GM18873 (cell line): ENCODE data around the gene CLIC4.
"Not testable (repeated sequence)": the region's sequence is repeated elsewhere in the genome, so short reads cannot be mapped to it uniquely, and the experiment has no call there.

Source experiments
- ATAC-seq: cut with Tn5 transposase; IDR thresholded peaks from one replicate; pipeline ENCODE4 v1.9.1; 2021; ENCODE audit warnings: mild to moderate bottlenecking, moderate library complexity, moderate number of reproducible peaks; ENCODE audit not compliant: unreplicated experiment, low FRiP score

CLIC4 gene

DNA sequence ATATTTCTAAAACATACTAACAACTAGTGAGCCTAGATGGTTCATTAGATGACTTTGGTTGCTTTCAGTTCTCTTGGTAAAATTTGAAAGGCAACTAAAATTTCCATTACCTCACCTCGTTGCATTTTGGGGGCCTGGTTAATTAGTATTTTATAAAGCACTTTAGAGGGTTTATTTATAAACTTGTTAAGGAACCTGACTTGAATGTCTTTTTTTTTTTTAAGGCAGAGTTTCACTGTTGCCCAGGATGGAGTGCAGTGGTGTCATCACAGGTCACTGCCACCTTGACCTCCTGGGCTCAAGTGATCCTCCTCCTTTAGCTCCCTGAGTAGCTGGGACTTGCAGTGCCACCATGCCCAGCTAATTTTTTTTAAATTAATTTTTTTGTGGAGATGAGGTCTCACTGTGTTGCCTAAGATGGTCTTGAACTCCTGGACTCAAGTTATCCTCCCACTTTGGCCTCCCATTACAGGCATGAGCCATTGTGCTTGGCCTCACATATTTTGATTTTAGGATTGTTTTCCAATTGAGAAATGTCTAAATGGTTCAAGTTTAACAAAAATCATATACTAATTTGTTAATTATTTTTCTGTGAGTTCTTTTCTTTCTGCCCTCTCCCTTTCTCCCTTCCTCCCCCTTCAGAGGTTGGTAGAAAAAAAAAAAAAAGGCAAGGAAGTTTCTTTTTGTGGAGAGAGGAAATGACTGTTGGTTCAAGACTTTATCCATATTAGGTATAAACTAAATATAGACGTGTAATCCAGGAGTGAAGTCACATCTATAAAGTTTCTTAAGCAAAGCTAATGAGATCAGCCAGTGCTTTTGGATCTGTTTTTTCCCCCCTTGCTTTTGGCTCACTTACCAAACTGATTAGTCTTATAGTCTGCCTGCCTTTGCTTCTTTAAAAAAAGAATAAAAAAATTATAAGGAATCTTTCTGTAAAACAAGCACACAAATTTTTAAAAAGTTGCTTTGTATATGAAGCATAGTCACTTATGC is 24.7 kb downstream of the CLIC4 start:
- no peak for ATAC-seq

DNA sequence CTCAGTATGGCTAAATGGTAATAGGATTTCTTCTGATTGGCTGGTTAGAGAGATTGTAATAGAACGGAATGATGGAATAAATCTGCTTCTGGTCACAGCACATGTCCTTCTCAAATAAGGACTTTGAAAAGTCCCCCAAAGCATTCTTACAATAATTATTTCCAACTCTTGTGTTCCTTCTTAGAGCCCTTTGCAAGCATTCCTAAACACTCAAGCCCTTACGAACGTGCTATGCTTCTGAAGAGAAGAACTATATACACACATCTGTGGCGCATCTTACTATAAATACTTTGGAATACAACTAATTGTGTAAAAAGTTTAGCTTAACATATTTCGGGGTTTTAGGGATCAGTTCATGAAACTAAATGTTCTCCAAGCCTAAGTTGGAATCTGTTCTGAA is 25.6 kb downstream of the CLIC4 start:
- no peak for ATAC-seq

DNA sequence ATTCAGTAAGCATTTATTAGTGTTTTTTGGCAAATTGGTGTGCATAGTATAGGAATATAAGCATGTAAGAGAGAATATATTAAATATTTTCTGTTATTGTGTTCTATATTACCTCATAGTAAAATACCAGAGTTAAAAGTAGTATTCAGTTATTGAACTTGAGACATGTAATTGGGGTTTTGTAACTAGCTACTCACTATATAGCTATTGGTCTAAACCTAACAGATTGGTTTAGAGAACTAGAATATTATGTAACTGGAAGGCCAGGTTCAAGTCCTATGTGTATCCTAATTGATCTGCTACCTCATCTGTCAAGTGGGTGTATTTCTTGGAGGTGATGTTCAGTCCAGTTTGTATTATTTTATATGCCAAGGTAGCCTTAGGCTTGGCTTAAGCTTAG is 26.3 kb downstream of the CLIC4 start:
- no peak for ATAC-seq

DNA sequence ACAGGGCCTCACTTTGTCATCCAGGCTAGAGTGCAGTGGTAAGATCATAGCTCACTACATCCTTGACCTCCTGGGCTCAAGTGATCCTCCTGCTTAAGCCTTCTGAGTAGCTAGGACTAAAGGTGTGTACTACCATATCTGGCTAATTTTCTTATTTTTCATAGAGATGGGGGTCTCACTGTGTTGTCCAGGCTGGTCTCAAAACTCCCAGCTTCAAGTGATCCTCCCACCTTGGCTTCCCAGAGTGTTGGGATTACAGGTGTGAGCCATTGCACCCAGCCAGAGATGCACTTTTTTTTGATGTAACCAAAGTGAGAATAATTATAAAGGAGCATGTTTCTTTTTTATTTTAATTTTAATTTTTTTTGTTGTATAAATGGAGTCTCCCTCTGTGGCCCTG is 28.4 kb downstream of the CLIC4 start:
- ATAC-seq = no peak

DNA sequence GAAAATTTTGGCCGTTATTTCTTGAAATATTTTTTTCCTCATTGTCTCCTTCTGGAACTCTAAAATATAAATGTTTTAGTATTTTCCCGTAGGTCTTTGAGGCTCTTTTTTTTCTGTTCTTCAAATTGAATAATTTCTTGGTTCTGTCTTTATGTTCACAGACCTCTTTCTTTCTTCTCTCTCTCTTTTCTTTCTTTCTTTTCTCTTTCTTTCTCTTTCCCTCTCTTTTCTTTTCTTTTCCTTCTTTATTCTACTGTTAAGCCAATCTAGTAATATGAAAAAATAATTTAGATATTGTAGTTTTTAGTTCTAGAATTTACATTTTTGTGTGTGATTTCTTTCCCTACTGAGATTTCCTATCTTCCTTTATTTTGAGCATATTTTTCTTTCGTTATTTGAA is 30.1 kb downstream of the CLIC4 start:
- no peak for ATAC-seq

DNA sequence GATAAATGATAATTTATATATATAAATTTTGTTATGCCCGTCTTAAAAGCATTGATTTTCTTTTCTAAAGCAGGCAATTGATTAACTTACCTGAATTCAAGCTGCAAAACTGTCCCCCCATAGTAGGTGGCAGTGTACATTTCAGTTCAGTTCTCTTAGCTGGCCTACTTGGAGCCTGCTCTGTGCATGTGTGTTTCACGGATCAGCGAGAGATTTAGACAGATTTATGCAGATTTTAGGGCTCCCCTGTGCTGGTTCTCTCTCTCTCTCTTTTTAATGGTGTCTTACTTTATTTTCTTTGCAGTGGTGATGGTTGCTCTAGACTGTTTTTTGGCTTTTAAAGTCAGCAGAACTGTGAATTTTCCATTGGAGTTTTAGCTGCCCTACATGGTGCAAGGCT is 30.7 kb downstream of the CLIC4 start:
- ATAC-seq = no peak

DNA sequence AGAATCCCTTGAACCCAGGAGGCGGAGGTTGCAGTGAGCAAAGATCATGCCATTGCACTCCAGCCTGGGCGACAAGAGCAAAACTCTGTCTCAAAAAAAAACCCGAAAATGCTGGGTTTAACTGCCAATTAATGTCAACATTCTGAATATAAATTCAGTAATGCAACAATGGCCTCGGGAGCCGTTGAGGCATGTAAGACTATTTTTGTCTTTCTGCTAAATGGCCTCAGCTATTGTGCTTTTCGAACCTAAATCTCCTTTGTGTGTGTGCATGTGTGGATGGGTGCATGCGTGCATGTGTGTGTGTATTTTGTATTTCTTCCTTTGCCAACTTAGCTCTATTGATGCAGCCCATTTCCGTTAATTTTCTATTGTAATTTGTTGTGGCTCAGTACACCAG is 31.6 kb downstream of the CLIC4 start:
- no peak for ATAC-seq

DNA sequence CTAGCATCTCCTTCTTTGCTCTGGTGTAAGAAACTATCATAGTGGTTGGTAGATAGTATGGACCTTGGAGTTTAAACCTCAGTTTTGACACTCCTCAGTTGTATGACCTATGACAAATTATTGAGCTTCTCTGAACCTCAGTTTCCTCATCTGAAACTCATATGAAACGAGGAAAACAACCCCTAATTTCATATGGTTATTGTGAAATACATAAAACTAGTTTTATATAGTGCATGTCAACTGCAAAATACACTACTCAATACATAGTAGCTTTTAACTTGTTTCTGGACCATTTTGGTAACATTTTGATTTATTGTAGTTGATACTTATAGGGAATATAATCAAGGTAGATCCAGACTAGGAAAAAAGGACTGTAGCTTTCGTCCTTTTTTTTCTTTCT is 32.9 kb downstream of the CLIC4 start:
- no peak for ATAC-seq

DNA sequence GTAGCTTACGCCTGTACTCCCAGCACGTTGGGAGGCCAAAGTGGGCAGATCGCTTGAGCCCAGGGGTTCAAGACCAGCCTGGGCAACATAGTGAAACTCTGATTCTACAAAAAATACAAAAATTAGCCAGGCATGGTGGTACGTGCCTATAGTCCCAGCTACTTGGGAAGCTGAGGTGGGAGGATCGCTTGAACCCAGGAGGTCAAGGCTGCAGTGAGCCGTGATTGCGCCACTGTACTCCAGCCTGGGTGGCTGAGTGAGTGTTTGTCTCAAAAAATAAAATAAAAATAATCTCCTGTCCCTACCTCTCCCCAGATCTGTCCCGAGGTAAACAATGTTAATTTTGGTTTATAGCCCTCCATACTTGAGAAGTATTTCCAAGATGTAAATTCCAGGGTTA is 34.0 kb downstream of the CLIC4 start:
- ATAC-seq = not testable (repeated sequence)

DNA sequence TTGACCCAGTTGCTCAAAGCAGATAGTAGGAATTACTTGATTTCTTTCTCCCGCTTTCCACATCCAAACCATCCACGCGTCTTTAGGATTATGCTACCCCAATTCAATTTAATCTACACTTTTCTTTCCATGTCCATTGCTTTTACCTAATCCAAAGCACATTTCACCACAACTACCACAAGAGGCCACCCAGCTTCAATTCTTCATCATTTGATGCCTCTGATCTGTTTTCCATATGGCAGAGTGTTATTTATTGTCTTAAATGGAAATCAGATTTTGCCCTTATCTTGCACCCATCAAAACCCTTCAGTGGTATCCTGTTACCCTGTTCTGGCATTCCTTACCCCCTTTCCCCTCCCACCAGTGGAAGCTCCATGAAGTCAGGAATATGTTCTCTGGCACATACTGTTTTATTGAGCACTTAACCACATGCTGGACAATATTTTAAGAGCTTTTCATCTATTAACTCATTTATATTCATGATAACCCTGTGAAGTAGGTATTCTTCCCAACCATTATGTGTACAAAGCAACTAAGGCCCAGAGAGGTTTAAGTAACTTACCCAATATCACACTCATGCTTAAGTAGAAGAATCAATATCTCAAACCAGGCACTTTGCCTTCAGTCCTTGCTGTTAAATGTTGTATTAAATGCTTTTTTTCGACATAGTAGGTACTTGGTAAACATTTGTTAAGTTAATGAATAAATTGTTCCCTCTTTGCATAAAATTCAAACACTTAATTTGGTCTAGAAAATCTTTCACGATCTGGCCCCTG is 34.6 kb downstream of the CLIC4 start:
- ATAC-seq = no peak

DNA sequence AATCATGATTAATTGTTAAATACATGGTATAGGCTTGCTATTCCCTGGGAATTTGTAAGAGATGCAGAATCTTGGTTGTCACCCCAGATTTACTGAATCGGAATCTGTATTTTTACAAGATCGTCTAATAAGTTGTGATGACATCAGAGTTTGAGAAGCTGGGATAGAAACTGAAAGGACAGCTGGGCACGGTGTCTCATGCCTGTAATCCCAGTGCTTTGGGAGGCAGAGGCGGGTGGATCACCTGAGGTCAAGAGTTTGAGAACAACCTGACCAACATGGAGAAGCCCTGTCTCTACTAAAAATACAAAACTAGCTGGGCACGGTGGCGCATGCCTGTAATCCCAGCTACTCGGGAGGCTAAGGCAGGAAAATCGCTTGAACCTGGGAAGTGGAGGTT is 35.4 kb downstream of the CLIC4 start:
- not testable (repeated sequence) for ATAC-seq

DNA sequence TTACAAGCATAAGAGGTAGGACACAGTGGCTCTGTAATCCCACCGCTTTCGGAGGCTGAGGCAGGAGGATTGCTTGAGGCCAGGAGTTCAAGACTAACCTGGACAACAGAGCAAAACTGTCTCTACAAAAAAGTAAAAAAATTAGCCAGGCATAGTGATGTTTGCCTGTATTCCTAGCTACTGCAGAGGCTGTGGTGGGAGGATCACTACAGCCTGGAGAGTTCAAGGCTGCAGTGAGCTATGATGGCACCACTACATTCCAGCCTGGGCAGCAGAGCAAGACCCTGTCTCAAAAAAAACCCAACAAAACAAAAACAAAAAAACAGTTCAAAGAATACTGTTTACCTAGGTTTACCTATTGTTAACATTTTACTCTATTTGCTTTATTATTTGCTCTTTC is 37.4 kb downstream of the CLIC4 start:
- ATAC-seq = no peak

DNA sequence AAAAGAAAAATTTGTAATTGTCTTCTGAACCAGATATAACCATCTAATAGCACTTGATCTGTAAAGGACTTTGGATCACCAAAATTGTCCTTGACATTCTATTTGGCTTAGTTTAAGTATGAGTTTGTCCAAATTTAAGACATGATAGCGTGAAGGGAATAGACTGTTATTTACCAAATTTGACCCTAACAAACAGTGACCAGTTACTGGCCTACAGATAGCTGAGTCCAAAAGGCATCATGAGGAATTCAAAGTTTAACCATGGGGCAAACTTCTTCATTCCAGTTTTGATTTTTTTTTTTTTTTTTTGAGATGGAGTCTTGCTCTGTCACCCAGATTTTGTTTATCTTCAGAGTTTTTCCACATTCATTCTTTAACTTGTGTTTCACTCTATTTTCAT is 38.5 kb downstream of the CLIC4 start:
- ATAC-seq = no peak

DNA sequence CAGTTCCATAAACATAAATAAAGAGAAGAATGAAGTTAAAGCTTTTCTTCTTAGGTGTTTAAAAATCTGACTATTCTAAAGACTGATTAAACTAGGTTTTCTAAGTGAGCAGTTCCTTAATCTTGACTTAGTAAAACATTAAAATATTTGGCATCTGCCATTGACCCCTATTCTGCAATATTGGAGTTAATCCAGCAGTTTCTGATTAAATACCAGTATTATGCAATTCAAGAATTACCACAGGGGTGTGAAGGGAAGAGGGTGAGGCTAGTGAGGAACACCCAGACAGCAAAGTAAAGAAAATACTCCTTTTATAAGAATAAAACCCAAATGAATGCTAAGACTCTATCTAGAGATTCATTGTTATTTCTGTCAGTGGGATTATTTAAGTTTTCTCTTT is 40.9 kb downstream of the CLIC4 start:
- ATAC-seq = no peak

DNA sequence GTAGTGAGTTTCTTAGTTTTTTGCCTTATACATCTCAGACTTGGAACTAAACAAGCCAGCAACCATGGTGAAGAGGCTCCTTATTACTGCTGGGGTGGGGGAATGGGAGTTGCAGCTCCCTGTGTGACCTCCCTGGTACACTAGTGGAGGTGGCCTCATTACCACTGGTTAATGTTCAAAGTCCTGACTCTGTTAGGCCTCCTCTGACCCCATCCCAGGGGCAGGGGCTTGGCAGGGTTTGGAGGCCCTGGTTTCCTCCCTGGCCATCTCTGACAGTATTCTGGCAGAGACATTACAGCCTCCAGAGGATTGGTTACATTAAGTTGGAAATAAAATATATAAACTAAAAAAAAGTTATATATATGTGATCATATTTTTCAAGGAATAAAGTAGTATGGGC is 45.2 kb downstream of the CLIC4 start:
- no peak for ATAC-seq

DNA sequence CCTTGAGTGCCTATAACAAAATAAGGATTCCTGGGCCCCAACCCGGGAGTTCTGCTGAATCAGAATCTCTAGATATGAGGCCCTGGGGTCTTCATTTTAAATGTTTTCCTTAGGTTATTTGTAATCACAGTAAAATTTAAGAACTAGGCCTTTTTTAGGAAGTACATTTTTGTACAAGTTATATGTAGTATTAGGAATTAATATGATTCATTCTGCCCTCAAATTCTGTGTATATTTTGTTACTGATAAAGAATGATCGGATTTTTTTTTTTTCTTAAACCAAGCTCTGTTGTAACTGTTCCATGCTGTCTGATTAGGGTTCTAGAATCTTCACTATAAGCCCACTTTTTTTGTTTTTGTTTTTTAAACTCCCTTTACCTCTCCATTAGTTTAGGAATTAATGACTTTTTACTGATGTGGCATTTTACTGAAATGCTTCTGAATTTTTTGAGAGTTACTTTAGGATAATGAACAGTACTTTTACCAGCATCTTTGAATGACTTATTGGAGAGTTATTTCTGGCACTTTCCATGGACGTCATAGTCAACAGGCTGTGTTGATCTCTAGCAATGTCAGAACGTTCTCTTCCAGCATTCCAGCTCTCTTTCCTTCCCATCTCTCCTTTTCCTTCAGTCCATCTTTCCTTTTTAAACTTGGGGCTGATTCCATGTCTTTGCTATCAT is 48.3 kb downstream of the CLIC4 start:
- no peak for ATAC-seq

DNA sequence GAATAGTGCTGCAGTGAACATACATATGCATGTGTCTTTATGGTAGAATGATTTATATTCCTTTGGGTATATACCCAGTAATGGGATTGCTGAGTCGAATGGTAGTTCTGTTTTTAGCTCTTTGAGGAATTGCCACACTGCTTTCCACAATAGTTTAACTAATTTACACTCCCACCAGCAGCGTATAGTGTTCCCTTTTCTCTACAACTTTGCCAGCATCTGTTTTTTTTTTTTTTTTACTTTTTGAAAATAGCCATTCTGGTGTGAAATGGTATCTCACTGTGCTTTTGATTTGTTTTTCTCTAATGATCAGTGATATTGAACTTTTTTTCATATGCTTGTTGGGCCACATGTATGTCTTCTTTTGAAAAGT is 48.9 kb downstream of the CLIC4 start:
- not testable (repeated sequence) for ATAC-seq

DNA sequence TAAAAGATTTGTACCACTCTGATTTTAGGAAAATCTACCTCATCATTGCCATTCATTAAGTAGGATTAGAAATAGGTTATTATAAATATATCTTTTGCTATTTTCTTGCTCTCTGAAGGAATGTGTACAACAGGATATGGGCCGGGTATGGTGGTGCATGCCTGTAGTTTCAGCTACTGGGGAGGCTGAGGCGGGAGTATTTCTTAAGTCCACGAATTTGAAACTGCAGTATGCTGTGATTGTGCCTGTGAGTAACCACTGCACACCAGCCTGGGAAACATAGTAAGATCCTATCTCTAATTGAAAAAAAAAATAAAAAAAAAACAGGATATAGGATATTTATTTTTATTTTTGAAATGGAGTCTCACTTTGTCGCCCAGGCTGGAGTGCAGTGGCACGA is 50.0 kb downstream of the CLIC4 start:
- ATAC-seq = no peak

DNA sequence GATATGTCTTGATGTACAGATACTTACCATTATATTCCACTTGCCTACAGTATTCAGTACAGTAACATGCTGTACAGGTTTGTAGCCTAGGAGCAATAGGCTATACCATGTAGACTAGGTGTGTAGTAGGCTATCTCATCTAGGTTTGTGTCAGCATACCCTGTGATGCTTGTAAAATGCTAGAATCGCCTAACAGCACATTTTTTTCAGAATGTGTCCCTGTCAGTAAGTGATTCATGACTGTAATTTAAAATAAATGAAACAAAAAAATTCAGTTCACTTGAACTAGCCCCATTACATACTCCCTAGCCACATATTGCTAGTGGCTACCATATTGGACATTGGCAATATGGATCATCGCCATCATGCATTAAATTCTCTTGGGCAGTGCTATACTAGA is 51.3 kb downstream of the CLIC4 start:
- no peak for ATAC-seq

DNA sequence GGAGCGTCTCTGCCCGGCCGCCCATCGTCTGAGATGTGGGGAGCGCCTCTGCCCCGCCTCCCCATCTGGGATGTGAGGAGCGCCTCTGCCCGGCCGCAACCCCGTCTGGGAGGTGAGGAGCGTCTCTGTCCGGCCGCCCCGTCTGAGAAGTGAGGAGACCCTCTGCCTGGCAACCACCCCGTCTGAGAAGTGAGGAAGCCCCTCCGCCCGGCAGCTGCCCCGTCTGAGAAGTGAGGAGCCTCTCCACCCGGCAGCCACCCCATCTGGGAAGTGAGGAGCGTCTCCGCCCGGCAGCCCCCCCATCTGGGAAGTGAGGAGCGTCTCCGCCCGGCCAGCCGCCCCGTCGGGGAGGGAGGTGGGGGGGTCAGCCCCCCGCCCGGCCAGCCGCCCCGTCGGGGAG is 54.0 kb downstream of the CLIC4 start:
- not testable (repeated sequence) for ATAC-seq

DNA sequence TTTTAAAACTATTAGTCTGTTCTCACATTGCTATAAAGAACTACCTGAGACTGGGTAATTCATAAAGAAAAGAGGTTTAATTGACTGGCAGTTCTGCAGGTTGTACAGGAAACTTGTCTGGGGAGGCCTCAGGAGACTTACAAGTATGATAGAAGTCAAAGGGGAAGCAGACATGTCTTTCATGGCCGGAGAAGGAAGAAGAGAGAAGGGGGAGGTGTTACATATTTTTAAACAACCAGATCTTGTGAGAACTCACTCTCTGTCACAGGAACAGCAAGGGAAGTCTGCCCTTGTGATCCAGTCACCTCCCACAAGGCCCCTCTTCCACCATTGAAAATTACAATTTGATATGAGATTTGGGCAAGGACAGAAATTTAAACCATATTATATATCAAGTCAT is 55.9 kb downstream of the CLIC4 start:
- ATAC-seq = no peak
